IMR-90 (cell line): ENCODE measurements around the gene GPR139.

Source experiments
- BHLHE40 ChIP-seq: fragments of 150-350 bp; IDR thresholded peaks from 2 replicates; pipeline ENCODE4 v1.6.1; 2016; ENCODE audit warnings: mild to moderate bottlenecking, low read depth, low read length
- RAD21 ChIP-seq: IDR thresholded peaks from 2 replicates; pipeline ENCODE4 v1.6.1; 2012; ENCODE audit warnings: low read length, improper control_type of control experiment

DNA sequence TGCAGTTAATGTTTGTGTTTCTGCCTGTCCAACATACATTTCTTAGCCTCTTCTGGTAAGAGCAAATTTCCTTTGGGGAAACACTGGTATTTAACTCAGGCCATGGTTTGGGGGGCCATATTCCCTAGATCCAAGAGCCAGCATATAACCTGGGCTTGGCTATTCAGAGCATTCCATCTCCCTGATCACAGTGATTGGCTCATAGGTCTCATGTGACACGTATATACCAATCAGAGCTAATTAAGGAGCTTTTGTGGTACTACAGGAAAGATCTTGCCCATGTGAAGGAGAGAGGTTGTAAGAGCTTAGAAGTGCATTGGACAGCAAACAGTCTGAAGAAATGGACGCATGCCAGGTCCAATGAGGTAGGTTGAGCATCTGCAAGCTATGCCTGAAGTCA lies 33.4 kb upstream of the GPR139 start:
- TF ChIP-seq BHLHE40 (no peak), RAD21 (no peak)
